NCI-H187 (cell line): Measurements from ENCODE around the gene ZNF300.
"Not testable (repeated sequence)": the region's sequence is repeated elsewhere in the genome, so short reads cannot be mapped to it uniquely, and the experiment has no call there.

ENCODE experiments used
- DNase-seq, 2 experiments: peaks; one replicate each; lab custom pipeline; 2025; lab: John Stamatoyannopoulos, UW

ZNF300 gene

DNA sequence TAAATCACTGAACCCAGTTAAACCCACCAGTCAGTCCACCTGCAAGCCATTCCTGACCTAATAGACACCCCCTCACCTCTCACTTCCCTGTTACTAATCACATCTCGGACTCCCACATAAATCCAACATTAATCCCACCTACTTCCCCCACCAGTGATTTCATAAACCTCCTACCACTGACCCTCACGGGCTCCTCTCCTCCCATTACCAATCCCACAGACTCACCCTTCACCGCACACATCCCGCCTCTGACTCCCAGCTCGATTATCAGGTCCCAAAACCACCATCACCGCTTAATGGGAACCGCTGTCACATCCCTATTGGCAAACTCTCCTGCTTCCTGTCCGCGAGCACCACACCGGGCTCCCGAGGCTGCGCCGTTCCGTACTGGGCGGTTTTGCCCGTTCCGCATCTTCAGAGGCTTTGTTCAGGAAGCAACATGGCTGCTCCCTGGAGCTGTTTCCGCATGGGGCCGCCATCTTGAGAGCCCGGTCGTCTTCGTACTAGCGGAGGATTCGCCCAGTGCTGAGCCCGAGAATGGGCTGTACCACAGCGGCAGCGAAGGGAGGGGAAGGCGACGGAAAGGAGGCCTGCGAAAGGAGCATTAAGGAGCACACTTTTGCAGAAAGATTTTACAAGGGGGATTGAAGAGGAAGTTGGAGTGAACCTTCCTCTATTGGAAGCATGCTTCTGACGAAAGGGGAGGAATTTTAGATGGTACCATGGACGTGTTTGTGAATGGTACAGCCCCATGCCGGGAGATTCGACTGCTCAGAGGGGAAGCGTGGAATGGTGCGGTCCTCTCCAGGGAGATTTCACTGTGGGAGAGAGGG is at the start of gene ZNF300:
Gene ZNF300, minus strand, starts transcription at position 502 of the 833 bp plus-strand sequence. CDS start 1,825 bp downstream, outside the sequence.
- peak; percentile 81 to 85 for DNase-seq

DNA sequence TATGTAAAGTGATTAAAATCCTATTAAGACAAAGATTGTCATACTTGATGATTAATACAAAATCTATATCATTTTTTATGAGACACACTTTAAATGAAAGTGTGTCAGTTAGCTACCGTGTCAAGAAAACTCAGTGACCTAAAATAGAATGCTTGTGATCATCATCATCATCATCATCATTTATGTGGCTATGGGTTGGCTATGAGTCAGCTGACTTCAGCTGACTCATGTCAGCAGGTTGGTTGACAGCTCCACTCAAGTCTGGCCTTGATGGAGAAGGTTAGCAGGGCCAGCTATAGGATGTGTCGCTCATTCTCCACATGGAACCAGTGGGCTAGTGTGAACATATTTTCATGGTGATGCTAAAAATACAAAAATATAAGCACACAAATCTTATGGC is 43.8 kb upstream of the ZNF300 start:
- DNase-seq, result no peak

DNA sequence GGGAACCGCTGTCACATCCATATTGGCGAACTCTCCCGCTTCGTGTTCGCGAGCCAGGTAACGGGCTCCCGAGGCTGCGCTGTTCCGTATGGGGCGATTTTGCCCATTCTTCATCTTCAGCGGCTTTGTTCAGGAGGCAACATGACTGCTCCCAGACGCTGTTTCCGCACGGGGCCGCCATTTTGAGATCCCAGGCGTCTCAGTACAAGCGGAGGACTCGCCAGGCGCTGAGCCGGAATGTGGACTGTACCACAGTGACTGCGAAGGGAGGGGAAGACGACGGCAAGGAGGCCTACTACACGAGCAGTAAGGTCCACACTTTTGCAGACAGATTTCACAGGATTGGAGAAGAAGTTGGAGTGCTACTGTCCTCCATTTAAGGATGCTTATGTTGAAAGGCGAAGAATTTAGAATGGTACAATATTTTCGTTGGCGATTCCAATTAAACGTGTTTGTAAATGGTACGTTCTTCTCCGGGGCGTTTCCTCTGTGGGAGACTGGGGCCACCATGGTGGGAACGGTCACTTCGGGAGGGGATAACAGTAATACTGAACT is 41.6 kb upstream of the ZNF300 start:
- no peak for DNase-seq

DNA sequence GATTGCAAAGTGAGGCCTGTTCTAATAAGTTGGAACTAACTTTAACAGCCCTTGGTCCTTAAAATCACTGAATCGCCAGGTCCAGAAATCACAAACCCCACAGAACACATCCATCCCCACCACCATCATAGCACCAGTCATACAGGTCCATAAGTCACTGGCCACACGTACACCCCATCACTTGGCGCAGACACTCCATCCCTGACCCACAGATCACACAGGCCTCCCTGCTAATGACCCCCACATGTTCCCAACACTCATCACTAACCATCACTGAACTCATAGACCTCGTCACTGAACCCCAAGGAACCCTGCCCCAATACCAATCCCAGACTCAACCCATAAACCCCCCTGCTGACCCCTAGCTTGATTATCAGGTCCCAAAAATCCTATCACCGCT is 41.2 kb upstream of the ZNF300 start:
- no peak for DNase-seq

DNA sequence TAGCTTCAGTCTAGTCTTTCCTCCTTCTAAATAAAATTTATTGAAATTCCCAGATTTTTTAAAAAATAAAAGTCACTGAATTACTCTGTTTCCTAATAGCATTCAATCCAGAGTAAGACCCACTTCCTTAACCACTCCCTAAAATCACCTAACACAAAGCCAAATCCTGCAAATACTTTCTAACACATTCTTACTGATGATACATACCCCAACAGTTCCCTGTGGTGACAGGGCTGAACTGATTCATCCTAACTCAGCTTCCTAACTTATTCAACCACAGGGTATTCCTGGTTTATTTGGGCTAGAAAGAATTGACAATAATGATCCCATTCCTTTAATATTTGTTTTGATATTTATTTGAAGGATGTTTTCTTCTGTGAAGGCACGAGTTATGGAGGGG is 40.7 kb upstream of the ZNF300 start:
- no peak for DNase-seq

DNA sequence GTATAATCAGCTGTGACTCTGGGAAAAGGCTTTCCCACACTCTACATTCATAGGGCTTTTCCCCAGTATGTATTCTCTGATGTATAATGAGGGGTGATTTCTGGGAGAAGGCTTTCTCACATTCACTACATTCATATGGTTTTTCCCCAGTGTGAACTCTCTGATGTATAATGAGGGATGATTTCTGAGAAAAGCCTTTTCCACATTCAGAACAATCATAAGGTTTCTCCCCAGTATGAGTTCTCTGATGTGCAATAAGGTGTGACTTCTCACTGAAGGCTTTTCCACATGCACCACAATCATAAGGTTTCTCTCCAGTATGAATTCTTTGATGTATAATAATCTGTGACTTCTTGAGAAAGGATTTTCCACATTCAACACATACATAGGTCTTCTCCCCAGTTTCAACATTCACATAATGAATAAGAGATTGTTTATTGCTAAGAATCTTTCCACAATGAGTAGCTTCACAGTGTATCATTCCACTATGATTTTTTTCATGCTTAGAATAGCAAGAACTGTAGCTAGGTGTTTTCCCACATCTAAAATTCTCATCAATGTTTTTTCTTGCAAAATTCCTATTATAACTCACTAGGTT is 26.7 kb upstream of the ZNF300 start:
- DNase-seq, result no peak

DNA sequence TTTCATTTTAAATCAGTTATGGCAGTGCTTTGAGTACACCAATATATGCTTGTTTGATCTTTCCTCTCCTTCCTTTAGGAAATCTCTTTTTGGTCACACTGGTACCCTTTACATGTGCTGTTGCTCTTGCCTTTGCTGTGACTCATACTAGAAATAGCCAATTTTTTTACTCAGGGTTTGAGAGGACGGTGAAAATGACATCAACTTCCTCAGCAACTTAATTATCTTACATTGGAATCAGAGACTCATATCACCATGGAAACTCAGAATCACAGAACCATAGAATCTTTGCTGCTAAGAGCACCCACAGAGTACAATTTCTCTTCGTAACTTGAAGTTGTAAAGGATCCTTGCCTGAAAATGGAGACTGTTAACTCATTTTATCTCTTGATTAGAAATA is 13.8 kb upstream of the ZNF300 start:
- no peak for DNase-seq

DNA sequence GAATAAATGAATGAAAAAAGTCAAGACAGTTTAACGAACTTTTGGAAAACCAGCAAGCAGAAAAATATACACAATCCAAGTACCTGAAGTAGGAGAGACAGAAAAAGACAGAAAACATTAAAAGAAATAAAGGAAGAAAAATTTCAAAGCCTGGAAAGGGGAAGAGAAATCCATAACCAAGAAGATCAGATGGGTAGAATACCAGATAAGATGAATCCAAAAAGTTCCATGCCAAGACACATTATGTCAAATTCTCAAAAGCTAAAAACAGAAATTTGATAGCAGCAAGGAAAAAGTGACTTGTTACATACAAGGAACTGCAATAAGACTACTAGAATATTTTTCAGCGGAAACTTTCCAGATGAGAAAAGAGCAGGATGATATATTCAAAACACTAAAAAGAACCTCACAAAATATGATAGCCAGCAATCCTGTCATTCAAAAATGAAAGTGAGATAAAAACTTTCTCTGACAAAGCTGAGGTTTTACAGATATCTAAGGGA is 7.6 kb upstream of the ZNF300 start:
- no peak for DNase-seq

DNA sequence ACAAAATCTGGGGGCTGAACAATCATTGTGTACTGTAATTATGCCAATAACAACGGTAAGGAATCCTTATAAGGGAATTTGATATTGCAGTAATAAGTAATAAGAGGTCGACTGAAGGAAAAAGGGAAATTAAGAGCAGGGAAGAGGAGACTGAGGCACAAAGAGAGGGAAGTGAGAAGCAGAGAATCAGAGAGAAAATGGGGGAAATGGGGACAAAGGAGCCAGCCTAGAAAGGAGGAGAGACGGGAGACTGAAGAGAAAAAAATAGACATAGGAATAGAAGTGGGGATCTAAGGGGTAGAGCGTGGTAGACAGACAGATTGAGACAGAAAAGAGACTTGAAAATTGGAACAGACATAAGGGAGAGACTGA is 518 bp upstream of the ZNF300 start:
- DNase-seq, result no peak

DNA sequence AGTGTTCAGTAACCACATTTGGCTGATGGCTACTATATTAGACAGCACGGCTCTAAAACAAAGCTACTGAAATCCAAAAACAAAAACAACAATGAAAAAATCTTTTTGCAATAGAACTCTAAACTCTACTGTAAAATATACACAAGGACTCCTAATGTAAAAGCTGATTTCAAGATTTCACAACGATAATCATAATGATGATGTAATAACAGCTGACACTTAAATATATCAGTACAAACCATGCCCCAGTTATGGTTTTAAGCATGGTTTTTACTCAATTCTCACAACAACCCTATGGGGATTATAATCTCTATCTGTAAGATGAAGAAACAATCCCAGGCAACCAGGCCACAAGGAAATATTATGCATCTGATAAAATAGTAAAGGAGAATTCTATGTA is 3.3 kb downstream of the ZNF300 start:
- no peak for DNase-seq

DNA sequence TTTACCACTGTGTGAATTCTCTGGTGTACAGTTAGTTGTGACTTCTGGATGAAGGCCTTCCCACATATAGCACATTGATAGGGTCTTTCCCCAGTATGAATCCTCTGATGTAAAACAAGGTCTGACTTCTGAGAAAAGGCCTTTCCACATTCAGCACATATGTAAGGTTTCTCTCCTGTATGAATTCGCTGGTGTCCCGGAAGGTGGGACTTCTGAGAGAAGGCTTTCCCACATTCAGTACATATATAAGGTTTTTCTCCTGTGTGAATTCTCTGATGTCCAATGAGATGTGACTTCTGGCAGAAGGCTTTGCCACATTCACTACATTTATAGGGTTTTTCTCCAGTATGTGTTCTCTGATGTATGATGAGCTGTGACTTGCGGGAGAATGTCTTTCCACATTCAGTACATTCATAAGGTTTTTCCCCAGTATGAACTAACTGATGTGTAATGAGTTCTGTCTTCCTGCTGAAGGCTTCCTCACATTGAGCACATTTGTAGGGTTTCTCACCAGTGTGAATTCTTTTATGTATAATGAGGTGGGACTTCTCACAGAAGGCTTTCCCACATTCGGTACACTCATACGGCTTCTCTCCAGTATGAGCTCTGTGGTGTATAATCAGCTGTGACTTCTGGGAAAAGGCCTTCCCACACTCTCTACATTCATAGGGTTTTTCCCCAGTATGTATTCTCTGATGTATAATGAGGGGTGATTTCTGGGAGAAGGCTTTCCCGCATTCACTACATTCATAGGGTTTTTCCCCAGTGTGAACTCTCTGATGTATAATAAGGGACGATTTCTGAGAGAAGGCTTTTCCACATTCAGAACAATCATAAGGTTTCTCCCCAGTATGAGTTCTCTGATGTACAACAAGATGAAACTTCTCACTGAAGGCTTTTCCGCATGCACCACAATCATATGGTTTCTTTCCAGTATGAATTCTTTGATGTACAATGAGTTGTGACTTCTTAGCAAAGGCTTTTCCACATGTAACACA is 9.1 kb downstream of the ZNF300 start:
- no peak for DNase-seq

DNA sequence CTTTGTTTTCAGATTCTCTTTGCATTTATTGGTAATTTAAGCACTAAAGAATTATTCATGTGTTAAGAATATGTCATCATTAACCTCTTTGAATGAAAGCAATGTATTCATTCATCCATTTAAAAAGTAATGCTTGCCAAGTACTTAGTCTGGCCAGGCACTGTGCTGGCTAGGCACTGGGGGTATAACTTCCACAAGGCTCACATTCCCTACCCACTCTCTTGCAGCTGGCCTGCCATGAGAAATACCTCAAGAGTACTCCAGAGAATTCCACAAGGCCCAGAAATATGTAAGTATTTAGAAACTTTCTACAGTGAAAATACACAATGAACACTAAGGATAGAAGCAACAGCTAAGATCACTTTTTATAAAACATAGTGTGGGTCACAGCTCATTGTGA is 25.4 kb downstream of the ZNF300 start:
- DNase-seq, result no peak

DNA sequence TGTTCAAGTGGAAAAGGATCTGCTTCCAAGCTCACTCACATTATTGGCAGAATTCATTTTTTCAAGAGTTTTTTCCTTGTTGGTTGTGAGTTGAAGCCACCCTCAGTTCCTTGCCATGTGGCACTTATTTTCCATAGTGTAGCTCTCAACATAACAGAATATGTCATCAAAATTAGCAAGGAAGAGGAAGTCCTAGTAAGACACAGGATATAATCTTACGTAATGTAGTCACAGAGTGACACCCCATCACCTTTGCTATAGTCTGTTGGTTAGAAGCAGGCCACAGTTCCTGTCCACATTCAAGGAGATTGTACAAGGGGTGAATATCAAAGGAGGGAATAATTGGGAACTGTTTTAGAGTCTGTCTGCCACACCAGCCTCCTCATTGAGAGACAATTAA is 42.7 kb downstream of the ZNF300 start:
- DNase-seq, result no peak

DNA sequence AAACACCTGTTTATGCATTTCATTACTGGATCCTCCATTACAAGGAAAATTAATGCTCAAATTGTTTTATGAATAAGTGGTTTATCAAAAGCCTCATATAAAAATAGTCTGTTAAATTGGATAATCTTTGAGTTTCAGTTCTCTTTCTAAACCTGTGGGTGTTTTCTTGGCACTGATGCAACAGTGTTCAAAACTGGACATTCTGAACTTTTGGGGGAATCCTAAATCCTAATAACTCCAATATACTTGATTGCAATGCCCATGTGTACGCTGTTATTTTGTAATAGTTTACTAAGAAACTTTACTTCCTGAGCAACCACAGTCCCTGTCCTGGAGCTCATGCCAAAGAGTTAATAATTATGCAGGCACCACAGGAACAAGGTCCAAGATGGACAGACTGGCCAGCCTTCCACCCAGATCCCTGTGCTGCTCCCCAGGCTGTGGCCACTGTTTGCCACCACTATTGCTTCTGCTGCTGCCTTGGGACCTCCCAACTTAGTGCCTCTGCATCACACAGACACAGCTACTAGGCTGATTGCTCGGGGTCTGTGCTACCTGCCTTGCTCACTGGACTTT is 44.4 kb downstream of the ZNF300 start:
- DNase-seq, result no peak

DNA sequence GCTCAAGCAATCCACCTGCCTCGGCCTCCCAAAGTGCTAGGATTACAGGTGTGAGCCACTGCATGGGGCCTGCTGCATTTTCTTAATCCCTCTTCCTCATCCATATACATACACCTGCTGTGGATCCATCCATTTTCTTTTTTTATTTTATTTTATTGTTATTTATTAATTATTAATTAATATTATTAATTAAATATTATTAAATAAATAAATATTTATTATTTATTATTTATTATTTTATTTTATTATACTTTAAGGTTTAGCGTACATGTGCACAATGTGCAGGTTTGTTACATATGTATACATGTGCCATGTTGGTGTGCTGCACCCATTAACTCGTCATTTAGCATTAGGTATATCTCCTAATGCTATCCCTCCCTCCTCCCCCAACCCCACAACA is 48.1 kb downstream of the ZNF300 start:
- not testable (repeated sequence) for DNase-seq

DNA sequence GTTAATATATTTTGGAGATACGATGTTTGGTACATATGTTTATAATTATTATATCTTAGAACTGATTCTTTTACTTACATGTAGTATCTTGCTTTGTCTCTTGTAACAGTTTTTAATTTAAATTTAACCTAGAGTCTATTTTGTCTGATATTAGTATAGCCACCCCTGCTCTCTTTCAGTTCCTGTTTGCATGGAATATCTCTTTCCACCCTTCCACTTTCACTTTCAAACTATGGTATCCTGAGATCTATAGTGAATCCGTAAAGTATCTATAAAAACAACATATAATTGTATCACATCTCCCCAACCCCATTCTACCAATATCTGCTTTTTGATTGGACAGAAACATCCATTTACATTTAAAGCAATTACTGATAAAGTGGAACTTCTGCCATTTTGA is 51.2 kb downstream of the ZNF300 start:
- DNase-seq, result no peak

DNA sequence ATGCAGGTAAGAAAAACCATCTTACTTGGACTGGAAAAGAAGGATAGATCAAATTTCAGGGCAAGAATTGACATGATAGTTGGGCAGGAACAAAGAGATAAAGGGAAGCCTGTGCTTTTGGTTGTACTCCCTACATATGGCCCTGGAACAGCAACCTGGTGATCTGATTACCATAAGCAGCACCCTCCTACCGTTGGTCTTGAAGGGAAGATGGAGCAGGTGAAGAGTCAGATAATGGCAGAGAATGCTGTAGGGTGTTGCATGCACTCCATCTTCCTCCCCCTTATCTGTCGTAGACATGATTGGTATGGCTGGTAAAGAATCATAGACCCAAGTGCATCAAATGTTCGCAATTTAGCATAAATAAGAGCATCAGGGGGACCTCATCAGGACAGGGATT is 53.7 kb downstream of the ZNF300 start:
- no peak for DNase-seq

DNA sequence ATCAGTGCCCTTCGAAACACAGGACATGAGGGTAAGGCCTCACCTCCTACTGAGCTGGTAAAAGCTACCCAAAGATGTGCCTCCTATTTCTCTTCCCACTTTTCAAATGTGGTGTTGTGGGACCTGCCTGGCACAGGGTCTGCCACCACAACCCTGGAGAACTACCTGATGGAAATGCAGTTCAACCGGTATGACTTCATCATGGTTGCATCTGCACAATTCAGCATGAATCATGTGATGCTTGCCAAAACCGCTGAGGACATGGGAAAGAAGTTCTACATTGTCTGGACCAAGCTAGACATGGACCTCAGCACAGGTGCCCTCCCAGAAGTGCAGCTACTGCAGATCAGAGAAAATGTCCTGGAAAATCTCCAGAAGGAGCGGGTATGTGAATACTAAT is 56.5 kb downstream of the ZNF300 start:
- DNase-seq, result no peak

DNA sequence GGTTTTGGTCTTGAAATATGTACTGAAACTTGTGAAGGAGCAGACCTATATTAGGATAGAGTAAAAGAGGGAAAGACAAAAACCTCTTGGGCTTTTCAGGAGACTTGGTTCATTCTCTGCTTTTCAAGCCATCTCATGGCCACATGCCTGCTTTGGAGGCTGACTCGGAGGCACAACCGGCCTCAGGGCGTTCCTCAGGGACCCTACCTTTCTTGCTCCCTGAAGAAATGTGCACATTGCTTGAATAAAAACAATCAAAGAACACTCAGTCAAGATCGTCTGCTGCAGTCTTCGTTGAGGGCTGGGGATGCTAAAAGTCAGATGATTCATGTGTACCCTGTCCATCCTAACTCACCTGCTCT is 57.5 kb downstream of the ZNF300 start:
- DNase-seq, result no peak

DNA sequence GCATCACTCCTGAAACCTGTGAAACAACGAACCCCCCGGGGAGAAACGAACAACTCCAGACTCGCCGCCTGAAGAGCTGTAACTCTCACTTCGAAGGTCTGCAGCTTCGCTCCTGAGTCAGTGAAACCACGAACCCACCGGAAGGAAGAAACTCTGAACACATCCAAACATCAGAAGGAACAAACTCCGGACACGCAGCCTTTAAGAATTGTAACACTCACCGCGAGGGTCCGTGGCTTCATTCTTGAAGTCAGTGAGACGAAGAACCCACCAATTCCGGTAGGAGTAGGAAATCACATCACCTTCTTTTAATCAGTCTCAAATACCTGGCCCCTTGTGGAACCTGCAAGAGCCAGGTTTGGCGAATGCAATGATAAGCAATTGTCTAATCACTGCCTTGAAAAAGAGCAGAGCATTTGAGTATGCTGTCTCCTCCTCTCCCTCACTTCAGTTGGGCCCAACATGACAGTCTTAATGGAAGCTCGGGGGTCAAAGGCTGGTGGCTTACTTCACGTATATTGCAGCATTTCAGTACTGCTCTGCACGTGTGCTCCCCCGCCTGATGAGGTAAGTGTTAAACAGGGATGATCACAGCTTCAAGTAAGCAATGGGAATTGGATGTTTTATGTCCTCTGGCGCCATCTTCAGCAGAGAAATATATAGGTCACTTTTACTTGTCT is 58.0 kb downstream of the ZNF300 start:
- DNase-seq, result peak in 1 of 2 experiments; percentile 40

DNA sequence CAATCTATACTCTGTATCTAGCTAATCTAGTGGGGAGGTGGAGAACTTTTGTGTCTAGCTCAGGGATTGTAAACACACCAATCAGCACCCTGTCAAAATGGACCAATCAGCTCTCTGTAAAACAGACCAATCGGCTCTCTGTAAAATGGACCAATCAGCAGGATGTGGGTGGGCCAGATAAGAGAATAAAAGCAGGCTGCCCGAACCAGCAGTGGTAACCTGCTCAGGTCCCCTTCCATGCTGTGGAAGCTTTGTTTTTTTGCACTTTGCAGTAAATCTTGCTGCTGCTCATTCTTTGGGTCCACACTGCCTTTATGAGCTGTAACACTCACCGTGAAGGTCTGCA is 58.5 kb downstream of the ZNF300 start, which contains the start of gene IRGM:
Gene IRGM, plus strand, starts transcription at position 214 of the 346 bp plus-strand sequence. CDS start 1,603 bp downstream, outside the sequence.
- DNase-seq, result not testable (repeated sequence)
